Stimulated activated CD8-positive, alpha-beta memory T cell treated with anti-CD3 and anti-CD28 coated beads, Interleukin-7, amount 100 ng/mL, for 48 hours (primary cell): ENCODE results near the gene PPIH.
A peak's percentile ranks its signal among the peaks of the same experiment; 100 is the strongest.
"Not testable (repeated sequence)": the region's sequence is repeated elsewhere in the genome, so short reads cannot be mapped to it uniquely, and the experiment has no call there.

Source experiments
- DNase-seq, 2 donors: peaks; one replicate each; pipeline ENCODE4 v3.0.0-alpha.2; 2020; ENCODE audit warnings: low read depth in 1 of 2; ENCODE audit errors: extremely low read depth in 1 of 2

PPIH gene

GRCh38 chr1:42657981-42658876, at the start of gene PPIH:
Gene PPIH (plus strand): TSS chr1:42658423. CDS start chr1:42658447, 24 bp downstream.
- peak; percentile 90 to 96 for DNase-seq

GRCh38 chr1:42613803-42614131, 44.5 kb upstream of the PPIH start:
- no peak for DNase-seq

DNA sequence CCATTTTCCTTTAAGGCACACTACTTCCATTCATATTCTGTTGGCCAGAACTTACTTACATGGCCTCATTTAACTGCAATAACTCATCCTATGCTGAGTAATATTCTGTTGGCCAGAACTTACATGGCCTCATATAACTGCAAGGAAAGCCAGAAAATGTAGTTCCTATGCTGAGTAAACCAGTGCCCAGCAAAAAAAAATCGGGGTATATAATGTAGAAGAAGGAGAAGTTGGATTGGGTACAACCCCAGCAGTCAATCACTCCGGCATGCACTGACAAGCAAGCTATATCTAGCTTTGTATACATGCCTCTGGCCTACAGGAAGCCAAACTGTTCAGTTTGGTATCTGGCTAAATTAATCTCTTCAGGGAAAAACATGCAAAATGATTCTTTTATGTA, 39.4 kb upstream of the PPIH start:
- DNase-seq = no peak

DNA sequence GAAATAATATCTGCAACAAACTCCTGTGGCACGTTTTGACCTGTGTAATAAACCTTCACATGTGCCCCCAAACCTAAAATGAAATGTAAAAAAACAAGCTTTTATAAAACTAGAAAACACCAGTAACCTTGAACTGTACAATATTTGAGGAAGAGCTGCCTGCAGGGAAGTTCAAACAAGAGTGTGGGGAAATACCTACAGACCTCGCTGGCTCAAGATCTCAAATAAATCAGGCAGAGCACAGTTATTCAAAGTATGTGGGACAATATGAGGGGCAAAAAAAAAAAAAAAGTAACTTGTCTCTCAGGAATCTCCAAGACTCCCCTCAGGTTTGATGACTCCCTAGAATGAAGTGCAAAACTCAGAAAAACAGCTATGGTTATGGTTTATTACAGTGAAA, 37.9 kb upstream of the PPIH start:
- no peak for DNase-seq

- not testable (repeated sequence) for DNase-seq
Measured at GRCh38 chr1:42621180-42621579, 37.0 kb upstream of the PPIH start.

- DNase-seq = not testable (repeated sequence)
Measured at GRCh38 chr1:42627205-42627604, 31.0 kb upstream of the PPIH start.

GRCh38 chr1:42639116-42639515, 19.1 kb upstream of the PPIH start:
- no peak for DNase-seq

DNA sequence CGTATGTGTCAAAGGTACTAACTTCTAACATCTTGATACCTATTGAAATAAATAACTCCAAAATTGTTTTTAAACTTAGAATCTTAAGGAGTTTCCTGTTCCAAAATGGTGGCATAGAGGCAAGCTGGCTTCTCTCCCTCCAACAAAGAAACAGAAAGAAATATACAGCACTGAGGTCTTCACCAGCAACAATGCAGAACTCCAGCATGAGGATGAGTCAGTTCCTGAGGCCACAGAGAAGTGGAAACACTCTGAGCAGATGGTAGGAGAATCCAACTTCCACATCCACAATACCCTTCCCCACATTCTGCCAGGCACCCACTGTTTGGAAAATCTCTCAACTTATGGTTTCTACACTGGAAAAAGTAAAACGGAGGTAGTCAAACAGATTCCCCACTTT, 12.2 kb upstream of the PPIH start:
- DNase-seq = no peak

GRCh38 chr1:42657201-42657600, 1.0 kb upstream of the PPIH start:
- DNase-seq = no peak

DNA sequence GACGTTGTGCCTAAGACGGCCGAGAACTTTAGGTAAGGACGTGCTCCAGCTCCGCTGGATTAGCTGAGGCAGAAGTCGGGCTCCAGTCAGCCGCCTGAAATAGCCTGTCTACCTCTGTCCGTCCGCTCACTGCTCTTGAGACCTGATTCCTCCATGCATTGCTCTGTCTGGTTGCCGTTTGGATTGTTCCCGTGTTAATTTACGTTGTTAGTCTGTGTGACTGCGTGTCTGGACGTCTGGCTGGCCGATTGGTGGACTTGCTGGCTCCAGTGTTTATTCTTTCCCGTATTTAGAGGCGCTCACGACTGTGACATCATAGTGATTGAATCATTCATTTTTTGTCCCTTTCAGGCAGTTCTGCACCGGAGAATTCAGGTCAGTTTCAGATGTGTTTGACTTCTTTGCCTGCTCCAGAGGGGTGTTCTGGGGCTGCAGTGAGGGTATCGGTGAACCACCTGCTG, 684 bp downstream of the PPIH start:
- DNase-seq = no peak

DNA sequence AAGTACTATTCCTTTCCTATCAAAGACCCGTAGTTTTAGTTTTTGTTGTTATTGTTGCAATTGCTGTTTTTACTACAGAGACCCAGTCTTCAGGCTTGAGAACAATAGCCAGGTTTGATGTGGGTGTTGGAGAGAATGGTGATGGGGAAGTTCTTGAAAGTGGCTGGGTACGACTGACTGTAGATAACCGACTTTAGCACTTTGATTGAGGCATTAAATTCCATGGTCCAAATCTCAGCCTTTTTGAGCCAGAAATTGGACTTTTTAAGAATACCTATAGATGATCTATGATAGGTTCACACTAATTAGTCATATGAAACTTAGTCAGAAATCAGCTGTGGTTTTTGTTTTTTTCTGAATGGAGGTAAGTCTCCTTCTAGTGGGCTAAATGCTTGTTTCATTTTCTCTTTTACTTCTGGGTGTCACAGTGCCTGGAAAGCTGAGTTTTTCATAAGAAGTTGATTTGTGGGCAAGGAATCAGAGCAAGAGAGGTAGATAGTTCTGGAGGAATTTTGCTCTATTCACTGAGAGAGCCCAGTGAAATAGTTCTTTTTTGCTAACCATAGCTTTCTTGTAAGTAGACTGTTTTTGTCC, 2.8 kb downstream of the PPIH start:
- DNase-seq = no peak

DNA sequence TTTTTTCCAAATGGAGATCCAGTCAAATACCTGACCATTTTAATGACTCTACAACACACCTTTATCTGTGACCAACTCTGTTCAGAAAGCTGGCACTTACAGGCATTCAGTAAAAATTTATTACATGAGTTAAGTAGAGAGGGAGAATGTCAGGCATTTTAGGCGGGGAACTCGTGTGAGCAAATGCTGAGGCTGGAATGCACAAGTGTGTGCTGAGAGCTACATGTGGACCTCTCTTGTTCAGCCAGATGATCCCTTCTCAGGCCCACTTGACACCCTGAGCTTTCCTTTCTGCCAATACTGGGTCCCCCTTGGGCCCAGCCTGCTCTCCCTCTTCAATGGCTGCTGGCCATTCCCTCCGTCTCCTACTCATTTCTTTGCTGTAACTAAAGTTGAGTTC, 11.7 kb downstream of the PPIH start:
- no peak for DNase-seq

DNA sequence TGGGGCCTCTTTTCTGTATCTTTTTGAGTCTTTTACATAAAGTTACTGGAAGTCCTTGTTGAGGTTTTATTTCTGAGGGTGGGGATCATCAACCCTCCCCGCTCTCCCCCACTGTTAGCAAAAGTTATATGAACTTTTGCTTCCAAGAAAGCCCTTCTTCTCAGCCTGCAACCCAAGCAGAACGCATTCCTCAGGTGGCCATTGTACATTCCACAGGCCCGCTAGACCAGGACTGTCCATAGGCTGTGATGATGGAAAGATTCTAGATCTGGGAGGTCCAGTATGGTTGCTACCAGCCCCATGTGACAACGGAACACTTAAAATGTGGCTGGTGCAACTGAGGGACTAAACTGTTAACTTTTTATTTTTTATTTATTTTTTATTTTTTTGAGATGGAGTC, 12.2 kb downstream of the PPIH start:
- DNase-seq = no peak

- DNase-seq = no peak
Measured at GRCh38 chr1:42674214-42674613, 16.0 kb downstream of the PPIH start.

GRCh38 chr1:42674682-42675081, 16.5 kb downstream of the PPIH start:
- DNase-seq = no peak

GRCh38 chr1:42675467-42675866, 17.2 kb downstream of the PPIH start:
- no peak for DNase-seq

DNA sequence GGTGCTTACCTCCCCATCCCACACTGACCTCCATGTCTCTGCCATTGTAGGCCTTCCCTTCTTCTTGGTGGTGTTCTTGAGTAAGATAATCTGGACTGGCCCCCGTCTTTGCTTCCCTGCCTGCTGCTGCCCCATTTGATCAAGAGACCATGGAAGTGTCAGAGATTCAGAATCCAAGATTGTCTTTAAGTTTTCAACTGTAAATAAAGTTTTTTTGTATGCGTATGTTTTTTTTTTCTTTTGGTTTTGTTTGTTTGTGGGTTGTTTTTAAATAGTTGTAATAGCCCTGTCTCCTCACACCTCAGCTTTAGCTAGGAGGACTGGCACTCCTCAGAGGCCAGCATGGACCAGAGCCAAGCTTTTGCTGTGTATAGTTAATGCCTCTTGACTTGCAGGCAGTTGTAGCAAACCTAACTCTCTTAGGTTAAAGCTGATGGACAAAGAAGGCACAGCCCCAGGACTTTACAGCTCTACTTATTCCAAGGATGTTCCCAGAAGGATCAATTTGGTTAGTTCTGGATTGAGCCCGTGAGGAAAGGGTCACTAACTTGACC, 18.4 kb downstream of the PPIH start:
- no peak for DNase-seq

- no peak for DNase-seq
Measured at GRCh38 chr1:42679364-42679983, 21.3 kb downstream of the PPIH start.

DNA sequence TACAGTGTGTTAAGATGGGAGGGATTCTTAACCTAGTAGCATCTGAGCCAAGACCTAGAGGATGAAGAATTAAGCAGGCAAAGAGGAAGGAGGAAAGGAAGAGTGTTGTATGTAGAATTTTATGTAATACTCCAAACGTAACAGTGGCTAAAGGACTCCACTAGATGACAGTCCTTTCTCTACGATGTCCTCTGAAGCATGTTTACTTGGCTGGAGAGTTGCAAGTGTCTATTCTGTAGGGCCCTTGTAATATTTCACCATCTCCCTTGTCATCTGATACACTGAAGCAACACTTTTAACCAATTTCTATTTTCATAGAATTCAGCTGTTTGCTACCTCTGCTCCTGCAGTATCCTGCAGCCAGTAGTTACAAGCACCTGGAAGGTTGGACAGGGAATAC, 21.8 kb downstream of the PPIH start:
- DNase-seq = no peak

GRCh38 chr1:42680921-42681683, 22.9 kb downstream of the PPIH start:
- no peak for DNase-seq
